Brain microvascular endothelial cell (primary cell): Measurements from ENCODE around the gene GPR68.

Experiments used
- DNase-seq: peaks from one replicate; pipeline ENCODE4 v3.0.0-alpha.2; 2020
- H3K27ac ChIP-seq: fragments of 250-450 bp; sonication (Bioruptor Pico); 2 replicates; pipeline ENCODE4 v1.5.1; 2020; ENCODE audit warnings: mild to moderate bottlenecking, moderate library complexity
- H3K27me3 ChIP-seq: fragments of 250-450 bp; sonication (Bioruptor Pico); replicated peaks from 2 replicates; pipeline ENCODE4 v1.5.1; 2020; ENCODE audit warnings: mild to moderate bottlenecking
- H3K36me3 ChIP-seq: fragments of 250-450 bp; sonication (Bioruptor Pico); replicated peaks from 2 replicates; pipeline ENCODE4 v1.5.1; 2020; ENCODE audit warnings: mild to moderate bottlenecking
- H3K4me3 ChIP-seq: 2 replicates; pipeline ENCODE4 v1.5.1; 2011; ENCODE audit warnings: low read depth, mild to moderate bottlenecking, control low read depth, low read length, moderate library complexity
- CTCF ChIP-seq: IDR thresholded peaks from 2 replicates; pipeline ENCODE4 v1.5.1; 2011; ENCODE audit warnings: low read depth, mild to moderate bottlenecking, moderate library complexity, low read length, control low read depth, inconsistent platforms; ENCODE audit errors: missing control alignments
- in situ Hi-C: cut with HindIII; loops from 2 replicates; pipeline ENCODE4 v1.10.0; 2017; ENCODE audit warnings: low sequenced_read_pairs, low pct_ligation_motif_present

The GPR68 gene

DNA sequence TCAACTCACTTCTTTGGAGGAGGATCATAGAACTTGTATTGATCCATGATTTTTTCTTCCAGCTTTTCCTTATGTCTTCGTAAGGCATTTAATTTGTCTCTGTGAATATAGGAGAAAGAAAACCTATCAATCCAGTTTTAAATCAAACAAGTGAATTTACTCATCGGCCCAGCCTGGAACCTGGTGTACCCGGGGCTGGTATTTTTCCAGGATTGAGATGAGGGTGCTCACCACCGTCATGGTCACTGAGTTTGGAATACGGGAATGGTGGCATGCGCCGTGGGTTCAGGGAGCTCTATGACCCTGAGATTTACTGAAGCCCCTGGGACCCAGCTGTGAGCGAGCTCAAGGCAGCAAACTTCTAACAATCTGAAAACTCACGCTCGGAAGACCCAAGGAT lies 46.5 kb upstream of the GPR68 start:
- in situ Hi-C loops, result loop anchor here (25.0 kb wide), 2 partner anchors 104 to 379 kb away; no protein-coding TSS in a partner anchor
- no peak overlapping the region for H3K4me3 ChIP-seq
- H3K27ac ChIP-seq, result no peak overlapping the region
- H3K36me3 ChIP-seq, result no peaks in the 10 kb centered on the region
- H3K27me3 ChIP-seq, result no peaks in the 10 kb centered on the region
- DNase-seq, result no peak
- TF ChIP-seq CTCF, result no peak

- DNase-seq, result no peak
- TF ChIP-seq CTCF, result no peak
- no peaks in the 10 kb centered on the region for H3K36me3 ChIP-seq
- in situ Hi-C loops, result loop anchor here (25.0 kb wide), 2 partner anchors 102 to 377 kb away; no protein-coding TSS in a partner anchor
- no peaks in the 10 kb centered on the region for H3K27me3 ChIP-seq
- H3K27ac ChIP-seq, result no peak overlapping the region
- no peak overlapping the region for H3K4me3 ChIP-seq
Measured at GRCh38 chr14:91289464-91289863, 45.0 kb upstream of the GPR68 start.

GRCh38 chr14:91288876-91289275 lies 44.4 kb upstream of the GPR68 start:
- H3K27ac ChIP-seq, result no peak overlapping the region
- H3K36me3 ChIP-seq, result no peaks in the 10 kb centered on the region
- H3K4me3 ChIP-seq, result no peak overlapping the region
- in situ Hi-C loops, result loop anchor here (25.0 kb wide), 2 partner anchors 102 to 377 kb away; no protein-coding TSS in a partner anchor
- no peak for TF ChIP-seq CTCF
- no peaks in the 10 kb centered on the region for H3K27me3 ChIP-seq
- no peak for DNase-seq

DNA sequence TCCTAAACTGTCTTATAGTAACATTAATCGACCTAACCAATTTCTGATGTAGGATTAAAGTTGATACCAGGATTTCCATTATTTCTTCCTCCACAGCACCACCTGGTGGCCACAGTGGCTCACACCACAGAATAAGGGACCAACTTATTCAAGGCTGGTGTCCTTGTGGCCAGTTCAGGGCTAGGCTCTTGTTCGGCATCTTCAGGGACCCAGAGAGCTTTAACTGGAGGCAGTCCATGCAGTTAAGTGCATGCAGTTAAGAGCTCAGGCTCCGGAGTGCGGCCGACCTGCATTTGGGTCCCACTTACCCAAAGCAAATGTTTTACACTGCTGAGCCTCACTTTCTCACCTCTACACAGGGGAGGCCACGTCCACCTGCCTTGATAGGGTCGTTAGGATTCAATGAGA lies 42.0 kb upstream of the GPR68 start:
- no peaks in the 10 kb centered on the region for H3K27me3 ChIP-seq
- no peak overlapping the region for H3K4me3 ChIP-seq
- peak; percentile 74 for DNase-seq
- peak; percentile 89 for TF ChIP-seq CTCF
- in situ Hi-C loops, result loop anchor here (25.0 kb wide), 2 partner anchors 99 to 374 kb away; no protein-coding TSS in a partner anchor
- H3K27ac ChIP-seq, result no peak overlapping the region
- H3K36me3 ChIP-seq, result no peaks in the 10 kb centered on the region

DNA sequence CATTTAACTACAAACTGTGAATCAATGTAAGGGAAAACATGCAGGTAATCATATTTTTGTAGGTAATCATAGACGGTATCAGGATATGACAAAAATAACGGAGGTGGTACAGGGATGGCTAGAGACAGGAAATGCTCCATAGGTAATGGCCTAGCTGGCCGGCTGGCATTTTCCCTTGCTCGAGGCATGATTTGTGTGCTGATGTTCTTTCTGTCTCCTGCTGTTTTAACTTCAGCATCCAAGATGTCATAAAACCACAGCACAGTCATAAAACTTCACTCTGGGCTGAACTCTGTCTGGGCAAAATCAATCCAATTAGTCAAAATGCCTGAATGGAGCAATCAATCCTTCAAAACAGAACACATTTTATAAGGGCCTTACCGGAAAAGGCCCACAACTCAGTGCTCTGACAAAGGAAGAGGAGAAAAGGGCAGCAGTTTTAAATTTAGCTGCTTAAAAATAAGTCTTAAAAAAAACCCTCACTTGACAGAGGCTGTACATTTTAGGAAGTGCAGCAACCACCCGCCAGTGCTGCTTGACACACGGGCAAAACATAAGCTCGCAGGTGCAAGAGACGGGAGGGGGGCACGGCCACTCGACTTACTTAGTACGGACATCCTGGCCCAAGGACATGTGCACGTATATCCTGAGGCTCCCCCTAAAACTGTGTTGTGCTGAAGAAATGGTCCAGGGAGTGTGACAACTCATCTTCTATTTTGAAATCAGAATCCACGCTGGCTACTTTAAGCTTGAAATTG lies 40.5 kb upstream of the GPR68 start:
- H3K27ac ChIP-seq, result no peak overlapping the region
- H3K27me3 ChIP-seq, result no peaks in the 10 kb centered on the region
- no peaks in the 10 kb centered on the region for H3K36me3 ChIP-seq
- H3K4me3 ChIP-seq, result no peak overlapping the region
- DNase-seq, result no peak
- in situ Hi-C loops, result loop anchor here (25.0 kb wide), 2 partner anchors 98 to 373 kb away; no protein-coding TSS in a partner anchor
- no peak for TF ChIP-seq CTCF
